ENCODE results near the gene UBTF. TPM values are rescaled to one million over a fixed set of nuclear protein-coding genes. Genes with fewer than 3 reads are reported as not detected.

UBTF gene
- total and polyA plus RNA-seq, 9 of the 15 experiments (the other 6 are each of a cell fraction or from before 2014, with no cell fraction given): 1.2 to 113 (median 83.6) TPM

- peak; percentile 47 for TF ChIP-seq CEBPB (tag; IDR thresholded peaks at IDR 0.05)
- TF ChIP-seq PATZ1 (CRISPR knock-in tag; IDR thresholded peaks at IDR 0.05; ENCODE audit: borderline replicate concordance): no peak
- TF ChIP-seq TBP (optimal IDR thresholded peaks at IDR 0.05; ENCODE audit: low read depth, low read length): no peak
- TF ChIP-seq TRIM24 (IDR thresholded peaks at IDR 0.05): peak in 1 of 2 experiments; percentile 9; a peak in 1 of 4 replicates
- TF ChIP-seq SMAD4 (CRISPR knock-in tag; conservative IDR thresholded peaks at IDR 0.05): 0 out of 2 replicates have a peak, but pooled peaks have one; percentile 42
- TF ChIP-seq ZNF717 (CRISPR knock-in tag; IDR thresholded peaks at IDR 0.05): no peak
- TF ChIP-seq HINFP (tag; conservative IDR thresholded peaks at IDR 0.05; ENCODE audit: low read depth): no peak
- peak; percentile 69 for TF ChIP-seq POLR2G (IDR thresholded peaks at IDR 0.05; ENCODE audit: low read depth, low read length)
- TF ChIP-seq, protein P1, sequence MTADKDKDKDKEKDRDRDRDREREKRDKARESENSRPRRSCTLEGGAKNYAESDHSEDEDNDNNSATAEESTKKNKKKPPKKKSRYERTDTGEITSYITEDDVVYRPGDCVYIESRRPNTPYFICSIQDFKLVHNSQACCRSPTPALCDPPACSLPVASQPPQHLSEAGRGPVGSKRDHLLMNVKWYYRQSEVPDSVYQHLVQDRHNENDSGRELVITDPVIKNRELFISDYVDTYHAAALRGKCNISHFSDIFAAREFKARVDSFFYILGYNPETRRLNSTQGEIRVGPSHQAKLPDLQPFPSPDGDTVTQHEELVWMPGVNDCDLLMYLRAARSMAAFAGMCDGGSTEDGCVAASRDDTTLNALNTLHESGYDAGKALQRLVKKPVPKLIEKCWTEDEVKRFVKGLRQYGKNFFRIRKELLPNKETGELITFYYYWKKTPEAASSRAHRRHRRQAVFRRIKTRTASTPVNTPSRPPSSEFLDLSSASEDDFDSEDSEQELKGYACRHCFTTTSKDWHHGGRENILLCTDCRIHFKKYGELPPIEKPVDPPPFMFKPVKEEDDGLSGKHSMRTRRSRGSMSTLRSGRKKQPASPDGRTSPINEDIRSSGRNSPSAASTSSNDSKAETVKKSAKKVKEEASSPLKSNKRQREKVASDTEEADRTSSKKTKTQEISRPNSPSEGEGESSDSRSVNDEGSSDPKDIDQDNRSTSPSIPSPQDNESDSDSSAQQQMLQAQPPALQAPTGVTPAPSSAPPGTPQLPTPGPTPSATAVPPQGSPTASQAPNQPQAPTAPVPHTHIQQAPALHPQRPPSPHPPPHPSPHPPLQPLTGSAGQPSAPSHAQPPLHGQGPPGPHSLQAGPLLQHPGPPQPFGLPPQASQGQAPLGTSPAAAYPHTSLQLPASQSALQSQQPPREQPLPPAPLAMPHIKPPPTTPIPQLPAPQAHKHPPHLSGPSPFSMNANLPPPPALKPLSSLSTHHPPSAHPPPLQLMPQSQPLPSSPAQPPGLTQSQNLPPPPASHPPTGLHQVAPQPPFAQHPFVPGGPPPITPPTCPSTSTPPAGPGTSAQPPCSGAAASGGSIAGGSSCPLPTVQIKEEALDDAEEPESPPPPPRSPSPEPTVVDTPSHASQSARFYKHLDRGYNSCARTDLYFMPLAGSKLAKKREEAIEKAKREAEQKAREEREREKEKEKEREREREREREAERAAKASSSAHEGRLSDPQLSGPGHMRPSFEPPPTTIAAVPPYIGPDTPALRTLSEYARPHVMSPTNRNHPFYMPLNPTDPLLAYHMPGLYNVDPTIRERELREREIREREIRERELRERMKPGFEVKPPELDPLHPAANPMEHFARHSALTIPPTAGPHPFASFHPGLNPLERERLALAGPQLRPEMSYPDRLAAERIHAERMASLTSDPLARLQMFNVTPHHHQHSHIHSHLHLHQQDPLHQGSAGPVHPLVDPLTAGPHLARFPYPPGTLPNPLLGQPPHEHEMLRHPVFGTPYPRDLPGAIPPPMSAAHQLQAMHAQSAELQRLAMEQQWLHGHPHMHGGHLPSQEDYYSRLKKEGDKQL (CRISPR knock-in tag; IDR thresholded peaks at IDR 0.05; ENCODE audit: borderline replicate concordance): no peak
- TF ChIP-seq ZKSCAN1 (IDR thresholded peaks at IDR 0.05; ENCODE audit: low read depth, low read length): peak; percentile 20; the same call in 1 of the 2 replicates
- TF ChIP-seq SIN3A (IDR thresholded peaks at IDR 0.05; ENCODE audit: borderline replicate concordance in 2 of 2, control insufficient read depth in 1 of 2, low read depth in 2 of 2, low read length in 2 of 2): peak in 1 of 2 experiments; percentile 29; a peak in 1 of 4 replicates
- peak in 2 of 3 experiments; percentile 54 to 76 for TF ChIP-seq YY1 (IDR thresholded peaks at IDR 0.05; ENCODE audit: borderline replicate concordance in 1 of 3, control insufficient read depth in 1 of 3, extremely low read depth in 1 of 3, insufficient read depth in 3 of 3, insufficient read length in 1 of 3, insufficient replicate concordance in 2 of 3, low read depth in 1 of 3, low read length in 2 of 3)
- TF ChIP-seq ZNF384 (IDR thresholded peaks at IDR 0.05; ENCODE audit: low read depth, low read length): peak; percentile 66
- TF ChIP-seq RBM22 (IDR thresholded peaks at IDR 0.05; ENCODE audit: low read depth, low read length, poor library complexity, severe bottlenecking): no peak
These were observed 1.8 kb upstream of the UBTF start (continued) for GRCh38 chr17:44221084-44221861.

Data from K562 (cell line).